K562 (cell line): ENCODE data around the gene CHD1L. TPM values are rescaled to one million over a fixed set of nuclear protein-coding genes. Genes with fewer than 3 reads are reported as not detected.

ENCODE experiments used
- ATAC-seq: fragments of 200-7000 bp; cut with Tn5 transposase; 3 replicates; pipeline ENCODE4 v1.9.1; 2020; ENCODE audit warnings: moderate library complexity
- BruUV-seq: library from RNA; stranded (reverse); fragments of 400-500 nt; replicated peaks from 2 replicates; lab custom pipeline; 2021; lab: Mats Ljungman, UMichigan
- CTCF ChIA-PET: fragments of 300-600 bp; formaldehyde crosslinking; extraction: SDS; loops from one replicate; lab custom pipeline; 2021; ENCODE audit warnings: low intra/inter-chr PET ratio; lab: Yijun Ruan, JAX
- POLR2A ChIA-PET: fragments of 300-600, 350-650 bp; sonication (Branson Sonifier 250); formaldehyde crosslinking; extraction: SDS; loops from one replicate; lab custom pipeline; 2021; ENCODE audit warnings: antibody characterized with exemption, inconsistent platforms; lab: Yijun Ruan, JAX
- DNase-seq, 4 experiments: peaks; one replicate each; pipeline versions ENCODE4 v3.0.0 to v3.0.0-alpha.2; 2011 to 2018; ENCODE audit warnings: low spot score in 3 of 4, mixed read lengths in 3 of 4; ENCODE audit errors: extremely low read depth in 1 of 4
- FAIRE-seq: peaks from 2 replicates; lab custom pipeline; 2011; peaks lifted over from hg19 to GRCh38; lab: Jason Lieb, UNC
- H2AFZ ChIP-seq: 2 replicates; pipeline ENCODE4 v1.6.0; 2011; ENCODE audit warnings: low read depth, low read length, control low read depth, inconsistent platforms
- H3K27ac ChIP-seq: fragments of 200-600 bp; 3 replicates; pipeline ENCODE4 v1.8.0; 2011; ENCODE audit warnings: low read depth, mild to moderate bottlenecking, control low read depth, inconsistent platforms, low read length, moderate library complexity, mixed read lengths; ENCODE audit errors: extremely low read depth
- H3K27me3 ChIP-seq, 2 experiments: fragments of 300-600 bp in 1 of 2; 2 replicates in 1 of 2; 3 replicates in 1 of 2; pipeline versions ENCODE4 v1.6.0 to v1.8.0; 2011; ENCODE audit warnings: inconsistent platforms in 2 of 2, low read length in 2 of 2, mild to moderate bottlenecking in 1 of 2, mixed read lengths in 1 of 2, moderate library complexity in 1 of 2; ENCODE audit not compliant: control insufficient read depth in 2 of 2, insufficient read depth in 2 of 2
- H3K36me3 ChIP-seq: fragments of 300-600 bp; 3 replicates; pipeline ENCODE4 v1.8.0; 2011; ENCODE audit warnings: mild to moderate bottlenecking, low read length, inconsistent platforms; ENCODE audit not compliant: control insufficient read depth, insufficient read depth
- H3K4me1 ChIP-seq, 2 experiments: fragments of 200-600 bp in 1 of 2; replicated peaks in 1 of 2; 2 replicates in 1 of 2; 3 replicates in 1 of 2; pipeline versions ENCODE4 v1.5.1 to v1.8.0; 2011; ENCODE audit warnings: inconsistent platforms in 2 of 2, low read length in 2 of 2, mild to moderate bottlenecking in 1 of 2, mixed read lengths in 1 of 2, moderate library complexity in 1 of 2; ENCODE audit not compliant: control insufficient read depth in 2 of 2, insufficient read depth in 2 of 2
- H3K4me2 ChIP-seq: 2 replicates; pipeline ENCODE4 v1.6.1; 2011; ENCODE audit warnings: low read length, control low read depth, inconsistent platforms, mixed read lengths; ENCODE audit not compliant: insufficient read depth
- H3K4me3 ChIP-seq: fragments of 200-600 bp; sonication (generic), shearing (Covaris generic); 2 replicates; pipeline ENCODE4 v1.5.1; 2016; ENCODE audit warnings: control low read depth, inconsistent platforms
- H3K79me2 ChIP-seq: fragments of 200-600 bp; 3 replicates; pipeline ENCODE4 v1.8.0; 2011; ENCODE audit warnings: low read length, inconsistent platforms; ENCODE audit not compliant: control insufficient read depth, insufficient read depth
- H3K9ac ChIP-seq, 2 experiments: 2 replicates each; pipeline versions ENCODE4 v1.6.0 to v1.6.1; 2011; ENCODE audit warnings: low read depth in 2 of 2, low read length in 2 of 2, control low read depth in 1 of 2, inconsistent platforms in 1 of 2, mild to moderate bottlenecking in 1 of 2, mixed read lengths in 1 of 2; ENCODE audit not compliant: insufficient read depth in 1 of 2
- H3K9me1 ChIP-seq: one replicate; pipeline ENCODE4 v1.6.0; 2011; ENCODE audit warnings: inconsistent platforms, mild to moderate bottlenecking, low read length, moderate library complexity; ENCODE audit not compliant: control insufficient read depth, insufficient read depth
- H3K9me3 ChIP-seq: replicated peaks from 2 replicates; pipeline ENCODE4 v1.5.1; 2011; ENCODE audit warnings: low read depth, low read length, inconsistent platforms; ENCODE audit not compliant: control insufficient read depth, insufficient read depth
- H4K20me1 ChIP-seq: replicated peaks from 2 replicates; pipeline ENCODE4 v1.6.1; 2011; ENCODE audit warnings: low read length, inconsistent platforms, mixed read lengths; ENCODE audit not compliant: control insufficient read depth, insufficient read depth
- CXXC5 ChIP-seq: fragments of 250-450 bp; sonication (Bioruptor Pico); IDR thresholded peaks from 2 replicates; pipeline ENCODE4 v1.8.0; 2022; ENCODE audit warnings: inconsistent platforms, mild to moderate bottlenecking, moderate library complexity
- GABPB1 ChIP-seq: sonication (generic); formaldehyde crosslinking; IDR thresholded peaks from 2 replicates; pipeline ENCODE4 v1.8.0; 2022; ENCODE audit warnings: mild to moderate bottlenecking, missing genetic modification reagents
- ILF3 ChIP-seq: fragments of 450-650 bp; IDR thresholded peaks from 2 replicates; pipeline ENCODE4 v1.6.1; 2018; ENCODE audit warnings: antibody characterized with exemption, mild to moderate bottlenecking, moderate library complexity, borderline replicate concordance
- PHF8 ChIP-seq: fragments of 200-600 bp; sonication (generic); IDR thresholded peaks from 2 replicates; pipeline ENCODE4 v1.6.1; 2012; ENCODE audit warnings: mixed run types, mild to moderate bottlenecking, inconsistent platforms, low read length, moderate library complexity, borderline replicate concordance
- PTBP1 ChIP-seq: fragments of 200-400 bp; formaldehyde crosslinking; IDR thresholded peaks from 2 replicates; pipeline ENCODE4 v1.6.1; 2017; ENCODE audit warnings: low read depth, low read length
- ZNF184 ChIP-seq: sonication (generic); formaldehyde crosslinking; IDR thresholded peaks from 2 replicates; pipeline ENCODE4 v1.5.0; 2020; ENCODE audit warnings: missing genetic modification reagents
- ZNF79 ChIP-seq: fragments of 250-450 bp; sonication (Bioruptor Pico); IDR thresholded peaks from 2 replicates; pipeline ENCODE4 v1.4.0; 2020; ENCODE audit warnings: low read depth, mild to moderate bottlenecking, moderate library complexity
- WGBS: fragments of 100-300 bp; shearing (Covaris generic); methylation state at CpG from one replicate; pipeline ENCODE4 v1.1.6; 2016; ENCODE audit warnings: low coverage, mixed read lengths; ENCODE audit not compliant: insufficient coverage; ENCODE audit errors: missing lambda C conversion rate; 5-methylcytosine and 5-hydroxymethylcytosine counted together
- in situ Hi-C: fragments of 300-500 bp; cut with MboI; formaldehyde crosslinking; loops from 4 replicates; pipeline ENCODE4 v1.15.0; 2018; ENCODE audit warnings: inconsistent platforms, mixed read lengths
- intact Hi-C: fragments of 100-400 bp; cut with micrococcal nuclease; formaldehyde crosslinking; loops from 2 replicates; pipeline ENCODE4 v1.14.2; 2022
- polyA plus RNA-seq, 8 experiments: library from polyadenylated mRNA; depleted of rRNA in 4 of 8; stranded (reverse) in 5 of 8; unstranded in 3 of 8; fragments of >200 nt; fragmentation: Nextera tagmentation in 2 of 8; fragmentation: Illumina TruSeq in 1 of 8; extraction: Ambion mirVana in 2 of 8; extraction: Trizol in 1 of 8; gene quantifications; 2 replicates each; pipeline versions ENCODE4 v1.2.1 to v1.2.3, GENCODE V29; 2011 to 2014; ENCODE audit warnings: inconsistent platforms in 1 of 8, missing spikeins in 1 of 8
- total RNA-seq, 7 experiments: library from RNA; depleted of rRNA in 6 of 7; stranded (reverse); fragments of >200 nt in 6 of 7; fragmentation: Illumina TruSeq in 2 of 7; extraction: Trizol in 2 of 7; gene quantifications; 2 replicates each; pipeline versions ENCODE4 v1.2.1 to v1.2.3, GENCODE V29; 2011 to 2021; ENCODE audit warnings: low replicate concordance in 1 of 7
- TF ChIP-seq, protein P1 (sequence below): sonication (generic); formaldehyde crosslinking; IDR thresholded peaks from 2 replicates; pipeline ENCODE4 v1.8.1; 2023; ENCODE audit warnings: mild to moderate bottlenecking, missing genetic modification reagents
- TF ChIP-seq, protein P2 (sequence below), 2 experiments: fragments of 450-650 bp; formaldehyde crosslinking in 1 of 2; IDR thresholded peaks; 2 replicates each; pipeline versions ENCODE4 v1.4.0 to v1.6.1; 2014 to 2020; ENCODE audit warnings: mild to moderate bottlenecking in 2 of 2, borderline replicate concordance in 1 of 2, low read depth in 1 of 2

Gene CHD1L
- total and polyA plus RNA-seq, 9 of the 15 experiments (the other 6 are each of a cell fraction or from before 2014, with no cell fraction given), result 25.0 to 93.3 (median 59.1) TPM

DNA sequence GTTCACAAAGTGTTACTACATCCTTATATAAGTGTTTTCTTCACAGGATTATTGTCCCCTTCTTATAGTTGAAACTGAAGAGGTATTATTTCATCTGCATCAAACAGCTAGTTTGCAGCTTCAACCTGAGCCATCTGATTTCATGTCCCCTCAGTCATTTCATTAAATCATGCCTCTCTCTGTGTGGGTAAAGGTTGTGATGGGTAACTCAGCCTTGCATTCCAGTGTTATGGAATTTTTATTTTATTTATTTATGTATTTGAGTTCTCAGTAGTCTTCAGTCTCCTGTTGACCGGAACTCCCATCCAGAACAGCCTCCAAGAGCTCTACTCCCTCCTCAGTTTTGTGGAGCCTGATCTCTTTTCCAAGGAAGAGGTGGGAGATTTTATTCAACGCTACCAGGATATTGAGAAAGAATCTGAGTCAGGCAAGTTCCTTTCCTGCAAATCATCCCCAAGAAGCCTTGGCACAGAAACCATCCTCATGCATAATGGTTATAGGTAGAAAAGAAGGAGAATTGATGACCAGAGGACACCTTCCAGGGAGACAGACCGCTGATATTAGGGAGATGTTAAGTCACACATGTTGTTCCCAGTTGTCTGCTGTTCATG, 21.8 kb downstream of the CHD1L start:
- no TSS peak for BruUV-seq
- POLR2A ChIA-PET, result no interaction called here
- intact Hi-C loops, result no loop called here

More for the DNA sequence above, 21.8 kb downstream of the CHD1L start:
- H3K4me3 ChIP-seq, result no peak overlapping the region
- ATAC-seq (no peak), DNase-seq (no peak), FAIRE-seq (peak; percentile 23)
- H3K9me3 ChIP-seq, result no peaks in the 10 kb centered on the region
- WGBS, result 87% methylated on average over 3 of the region's 3 CpGs
- in situ Hi-C loops, result no loop called here
- H3K4me2 ChIP-seq, result no peak overlapping the region
- H3K36me3 ChIP-seq, result peaks cover 98% of the 10 kb centered on the region
- no peak overlapping the region for H3K27ac ChIP-seq
- H3K27me3 ChIP-seq, result no peaks in the 10 kb centered on the region
- no peaks in the 10 kb centered on the region for H3K9me1 ChIP-seq
- no peaks in the 10 kb centered on the region for H3K4me1 ChIP-seq
- H4K20me1 ChIP-seq, result no peaks in the 10 kb centered on the region
- H3K9ac ChIP-seq, result no peak overlapping the region
- H3K79me2 ChIP-seq, result peaks cover 4% of the 10 kb centered on the region; the same call in 1 of the 3 replicates
- no peak overlapping the region for H2AFZ ChIP-seq
- TF ChIP-seq PHF8 (no peak), PTBP1 (no peak), ZNF79 (CRISPR knock-in tag) (no peak), ILF3 (no peak), ZNF184 (no peak), GABPB1 (no peak), CXXC5 (CRISPR knock-in tag) (no peak)
- TF ChIP-seq, protein P1, sequence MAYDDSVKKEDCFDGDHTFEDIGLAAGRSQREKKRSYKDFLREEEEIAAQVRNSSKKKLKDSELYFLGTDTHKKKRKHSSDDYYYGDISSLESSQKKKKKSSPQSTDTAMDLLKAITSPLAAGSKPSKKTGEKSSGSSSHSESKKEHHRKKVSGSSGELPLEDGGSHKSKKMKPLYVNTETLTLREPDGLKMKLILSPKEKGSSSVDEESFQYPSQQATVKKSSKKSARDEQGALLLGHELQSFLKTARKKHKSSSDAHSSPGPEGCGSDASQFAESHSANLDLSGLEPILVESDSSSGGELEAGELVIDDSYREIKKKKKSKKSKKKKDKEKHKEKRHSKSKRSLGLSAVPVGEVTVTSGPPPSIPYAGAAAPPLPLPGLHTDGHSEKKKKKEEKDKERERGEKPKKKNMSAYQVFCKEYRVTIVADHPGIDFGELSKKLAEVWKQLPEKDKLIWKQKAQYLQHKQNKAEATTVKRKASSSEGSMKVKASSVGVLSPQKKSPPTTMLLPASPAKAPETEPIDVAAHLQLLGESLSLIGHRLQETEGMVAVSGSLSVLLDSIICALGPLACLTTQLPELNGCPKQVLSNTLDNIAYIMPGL (CRISPR knock-in tag), result no peak
- TF ChIP-seq, protein P2, sequence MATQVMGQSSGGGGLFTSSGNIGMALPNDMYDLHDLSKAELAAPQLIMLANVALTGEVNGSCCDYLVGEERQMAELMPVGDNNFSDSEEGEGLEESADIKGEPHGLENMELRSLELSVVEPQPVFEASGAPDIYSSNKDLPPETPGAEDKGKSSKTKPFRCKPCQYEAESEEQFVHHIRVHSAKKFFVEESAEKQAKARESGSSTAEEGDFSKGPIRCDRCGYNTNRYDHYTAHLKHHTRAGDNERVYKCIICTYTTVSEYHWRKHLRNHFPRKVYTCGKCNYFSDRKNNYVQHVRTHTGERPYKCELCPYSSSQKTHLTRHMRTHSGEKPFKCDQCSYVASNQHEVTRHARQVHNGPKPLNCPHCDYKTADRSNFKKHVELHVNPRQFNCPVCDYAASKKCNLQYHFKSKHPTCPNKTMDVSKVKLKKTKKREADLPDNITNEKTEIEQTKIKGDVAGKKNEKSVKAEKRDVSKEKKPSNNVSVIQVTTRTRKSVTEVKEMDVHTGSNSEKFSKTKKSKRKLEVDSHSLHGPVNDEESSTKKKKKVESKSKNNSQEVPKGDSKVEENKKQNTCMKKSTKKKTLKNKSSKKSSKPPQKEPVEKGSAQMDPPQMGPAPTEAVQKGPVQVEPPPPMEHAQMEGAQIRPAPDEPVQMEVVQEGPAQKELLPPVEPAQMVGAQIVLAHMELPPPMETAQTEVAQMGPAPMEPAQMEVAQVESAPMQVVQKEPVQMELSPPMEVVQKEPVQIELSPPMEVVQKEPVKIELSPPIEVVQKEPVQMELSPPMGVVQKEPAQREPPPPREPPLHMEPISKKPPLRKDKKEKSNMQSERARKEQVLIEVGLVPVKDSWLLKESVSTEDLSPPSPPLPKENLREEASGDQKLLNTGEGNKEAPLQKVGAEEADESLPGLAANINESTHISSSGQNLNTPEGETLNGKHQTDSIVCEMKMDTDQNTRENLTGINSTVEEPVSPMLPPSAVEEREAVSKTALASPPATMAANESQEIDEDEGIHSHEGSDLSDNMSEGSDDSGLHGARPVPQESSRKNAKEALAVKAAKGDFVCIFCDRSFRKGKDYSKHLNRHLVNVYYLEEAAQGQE (IDR thresholded peaks at IDR 0.05; ENCODE audit: borderline replicate concordance), result no peak
- TF ChIP-seq, protein P2 (CRISPR knock-in tag; IDR thresholded peaks at IDR 0.05; ENCODE audit: low read depth), result no peak
- CTCF ChIA-PET, result no interaction called here
